ENCODE data around the gene FAM118B.

FAM118B gene

GRCh38 chr11:126224647-126225294, 13.2 kb downstream of the FAM118B start:
- H3K4me3 ChIP-seq (ENCODE audit: low read depth, low read length): no peak overlapping the region
- H3K4me1 ChIP-seq (ENCODE audit: control insufficient read depth, insufficient read depth, low read length): no peaks in the 10 kb centered on the region
- H3K27ac ChIP-seq (ENCODE audit: low read depth, low read length): no peak overlapping the region
- peaks cover 17% of the 10 kb centered on the region for H3K9me3 ChIP-seq (ENCODE audit: control insufficient read depth, insufficient read depth, low read depth, low read length)
- H3K36me3 ChIP-seq (ENCODE audit: control insufficient read depth, insufficient read depth, low read length): peaks cover 7% of the 10 kb centered on the region; the same call in 1 of the 2 replicates
- H3K9ac ChIP-seq (ENCODE audit: low read length): no peak overlapping the region
- H3K27me3 ChIP-seq (ENCODE audit: control insufficient read depth, insufficient read depth, low read length): no peaks in the 10 kb centered on the region

GRCh38 chr11:126225295-126225665, 13.7 kb downstream of the FAM118B start:
- Histone ChIP-seq H3K27me3 (ENCODE audit: control insufficient read depth, insufficient read depth, low read length) (no peaks in the 10 kb centered on the region), H3K9ac (ENCODE audit: low read length) (no peak overlapping the region), H3K27ac (ENCODE audit: low read depth, low read length) (no peak overlapping the region), H3K9me3 (ENCODE audit: control insufficient read depth, insufficient read depth, low read depth, low read length) (peaks cover 17% of the 10 kb centered on the region), H3K4me3 (ENCODE audit: low read depth, low read length) (no peak overlapping the region), H3K4me1 (ENCODE audit: control insufficient read depth, insufficient read depth, low read length) (no peaks in the 10 kb centered on the region), H3K36me3 (ENCODE audit: control insufficient read depth, insufficient read depth, low read length) (peaks cover 11% of the 10 kb centered on the region; the same call in 1 of the 2 replicates)

- Histone ChIP-seq H3K27ac (ENCODE audit: low read depth, low read length) (no peak overlapping the region), H3K36me3 (ENCODE audit: control insufficient read depth, insufficient read depth, low read length) (peaks cover 17% of the 10 kb centered on the region), H3K9ac (ENCODE audit: low read length) (no peak overlapping the region), H3K4me1 (ENCODE audit: control insufficient read depth, insufficient read depth, low read length) (no peaks in the 10 kb centered on the region), H3K4me3 (ENCODE audit: low read depth, low read length) (no peak overlapping the region), H3K27me3 (ENCODE audit: control insufficient read depth, insufficient read depth, low read length) (no peaks in the 10 kb centered on the region), H3K9me3 (ENCODE audit: control insufficient read depth, insufficient read depth, low read depth, low read length) (peaks cover 17% of the 10 kb centered on the region)
Observed at GRCh38 chr11:126226334-126227084, 14.9 kb downstream of the FAM118B start.

- Histone ChIP-seq H3K27ac (ENCODE audit: low read depth, low read length) (no peak overlapping the region), H3K4me1 (ENCODE audit: control insufficient read depth, insufficient read depth, low read length) (no peaks in the 10 kb centered on the region), H3K27me3 (ENCODE audit: control insufficient read depth, insufficient read depth, low read length) (no peaks in the 10 kb centered on the region), H3K9me3 (ENCODE audit: control insufficient read depth, insufficient read depth, low read depth, low read length) (peaks cover 14% of the 10 kb centered on the region; the same call in 1 of the 2 replicates), H3K4me3 (ENCODE audit: low read depth, low read length) (no peak overlapping the region), H3K9ac (ENCODE audit: low read length) (no peak overlapping the region), H3K36me3 (ENCODE audit: control insufficient read depth, insufficient read depth, low read length) (peaks cover 20% of the 10 kb centered on the region)
Observed at GRCh38 chr11:126229858-126230540, 18.4 kb downstream of the FAM118B start.

- Histone ChIP-seq H3K9ac (ENCODE audit: low read length) (no peak overlapping the region), H3K9me3 (ENCODE audit: control insufficient read depth, insufficient read depth, low read depth, low read length) (no peaks in the 10 kb centered on the region), H3K36me3 (ENCODE audit: control insufficient read depth, insufficient read depth, low read length) (peaks cover 28% of the 10 kb centered on the region), H3K27me3 (ENCODE audit: control insufficient read depth, insufficient read depth, low read length) (no peaks in the 10 kb centered on the region), H3K4me1 (ENCODE audit: control insufficient read depth, insufficient read depth, low read length) (no peaks in the 10 kb centered on the region), H3K4me3 (ENCODE audit: low read depth, low read length) (no peak overlapping the region), H3K27ac (ENCODE audit: low read depth, low read length) (no peak overlapping the region)
Observed at GRCh38 chr11:126231725-126232459, 20.3 kb downstream of the FAM118B start.

GRCh38 chr11:126232683-126233082, 21.1 kb downstream of the FAM118B start:
- Histone ChIP-seq H3K9me3 (ENCODE audit: control insufficient read depth, insufficient read depth, low read depth, low read length) (no peaks in the 10 kb centered on the region), H3K27ac (ENCODE audit: low read depth, low read length) (no peak overlapping the region), H3K9ac (ENCODE audit: low read length) (no peak overlapping the region), H3K4me1 (ENCODE audit: control insufficient read depth, insufficient read depth, low read length) (no peaks in the 10 kb centered on the region), H3K4me3 (ENCODE audit: low read depth, low read length) (no peak overlapping the region), H3K27me3 (ENCODE audit: control insufficient read depth, insufficient read depth, low read length) (no peaks in the 10 kb centered on the region), H3K36me3 (ENCODE audit: control insufficient read depth, insufficient read depth, low read length) (peaks cover 25% of the 10 kb centered on the region)

- Histone ChIP-seq H3K9ac (ENCODE audit: low read length) (no peak overlapping the region), H3K4me3 (ENCODE audit: low read depth, low read length) (no peak overlapping the region), H3K4me1 (ENCODE audit: control insufficient read depth, insufficient read depth, low read length) (no peaks in the 10 kb centered on the region), H3K9me3 (ENCODE audit: control insufficient read depth, insufficient read depth, low read depth, low read length) (no peaks in the 10 kb centered on the region), H3K27me3 (ENCODE audit: control insufficient read depth, insufficient read depth, low read length) (no peaks in the 10 kb centered on the region), H3K36me3 (ENCODE audit: control insufficient read depth, insufficient read depth, low read length) (peaks cover 32% of the 10 kb centered on the region), H3K27ac (ENCODE audit: low read depth, low read length) (no peak overlapping the region)
Observed at GRCh38 chr11:126233391-126233790, 21.8 kb downstream of the FAM118B start.

- no peaks in the 10 kb centered on the region for H3K27me3 ChIP-seq (ENCODE audit: control insufficient read depth, insufficient read depth, low read length)
- H3K27ac ChIP-seq (ENCODE audit: low read depth, low read length): no peak overlapping the region
- H3K36me3 ChIP-seq (ENCODE audit: control insufficient read depth, insufficient read depth, low read length): peaks cover 50% of the 10 kb centered on the region
- no peaks in the 10 kb centered on the region for H3K9me3 ChIP-seq (ENCODE audit: control insufficient read depth, insufficient read depth, low read depth, low read length)
- no peaks in the 10 kb centered on the region for H3K4me1 ChIP-seq (ENCODE audit: control insufficient read depth, insufficient read depth, low read length)
- H3K4me3 ChIP-seq (ENCODE audit: low read depth, low read length): no peak overlapping the region
- H3K9ac ChIP-seq (ENCODE audit: low read length): no peak overlapping the region
Observed at GRCh38 chr11:126246636-126247035, 35.1 kb downstream of the FAM118B start.

- Histone ChIP-seq H3K27me3 (ENCODE audit: control insufficient read depth, insufficient read depth, low read length) (no peaks in the 10 kb centered on the region), H3K9ac (ENCODE audit: low read length) (no peak overlapping the region), H3K27ac (ENCODE audit: low read depth, low read length) (no peak overlapping the region), H3K4me3 (ENCODE audit: low read depth, low read length) (no peak overlapping the region), H3K36me3 (ENCODE audit: control insufficient read depth, insufficient read depth, low read length) (peaks cover 73% of the 10 kb centered on the region), H3K9me3 (ENCODE audit: control insufficient read depth, insufficient read depth, low read depth, low read length) (no peaks in the 10 kb centered on the region), H3K4me1 (ENCODE audit: control insufficient read depth, insufficient read depth, low read length) (no peaks in the 10 kb centered on the region)
Observed at GRCh38 chr11:126253265-126253664, 41.7 kb downstream of the FAM118B start.

- no peak overlapping the region for H3K27ac ChIP-seq (ENCODE audit: low read depth, low read length)
- peaks cover 77% of the 10 kb centered on the region for H3K36me3 ChIP-seq (ENCODE audit: control insufficient read depth, insufficient read depth, low read length)
- H3K4me1 ChIP-seq (ENCODE audit: control insufficient read depth, insufficient read depth, low read length): no peaks in the 10 kb centered on the region
- H3K4me3 ChIP-seq (ENCODE audit: low read depth, low read length): no peak overlapping the region
- no peak overlapping the region for H3K9ac ChIP-seq (ENCODE audit: low read length)
- H3K9me3 ChIP-seq (ENCODE audit: control insufficient read depth, insufficient read depth, low read depth, low read length): no peaks in the 10 kb centered on the region
- H3K27me3 ChIP-seq (ENCODE audit: control insufficient read depth, insufficient read depth, low read length): no peaks in the 10 kb centered on the region
Observed at GRCh38 chr11:126254819-126255218, 43.2 kb downstream of the FAM118B start.
